GM21723 (cell line): ENCODE measurements around the gene SPPL3.
"Not testable (repeated sequence)": the region's sequence is repeated elsewhere in the genome, so short reads cannot be mapped to it uniquely, and the experiment has no call there.

Experiments used
- ATAC-seq: cut with Tn5 transposase; IDR thresholded peaks from one replicate; pipeline ENCODE4 v1.9.1; 2021; ENCODE audit warnings: mild to moderate bottlenecking, moderate library complexity; ENCODE audit not compliant: unreplicated experiment

Gene SPPL3

DNA sequence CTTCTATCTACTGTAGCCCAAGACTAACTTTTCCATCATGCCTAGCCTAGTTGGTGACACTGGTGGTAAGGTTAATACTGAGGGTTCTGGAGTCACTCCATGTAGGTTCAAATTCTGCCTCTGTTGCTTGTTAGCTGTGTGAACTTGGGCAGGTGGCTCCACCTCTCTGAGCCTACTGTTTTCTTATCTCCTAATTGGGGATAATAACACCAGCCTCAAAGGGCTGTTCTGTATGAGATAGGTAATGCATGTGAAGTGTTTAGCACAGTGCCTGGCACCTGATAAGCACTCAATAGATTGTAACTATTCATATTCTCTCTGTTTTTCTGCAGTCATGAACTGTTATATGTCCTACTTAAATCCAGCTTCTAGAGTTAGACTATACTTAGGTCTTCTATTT lies 17.5 kb upstream of the SPPL3 start:
- ATAC-seq: no peak

DNA sequence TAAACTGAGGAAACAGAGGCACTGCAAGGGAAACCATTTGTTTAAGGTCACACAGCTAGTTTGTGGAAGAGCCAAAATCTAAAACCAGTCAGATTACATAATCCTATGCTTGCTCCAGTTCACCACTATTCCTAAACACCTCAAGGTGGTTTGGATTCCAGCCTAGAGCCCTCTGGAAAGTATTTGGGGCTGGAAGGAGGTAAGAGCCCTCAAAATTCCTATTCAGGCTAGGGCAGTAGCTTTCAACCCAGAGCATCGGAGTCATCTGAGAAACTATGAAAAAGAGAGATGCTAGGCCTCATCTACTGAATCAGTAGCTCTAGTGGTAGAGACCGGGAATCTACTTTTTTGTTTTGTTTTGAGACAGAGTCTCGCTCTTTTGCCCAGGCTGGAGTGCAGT lies 16.0 kb upstream of the SPPL3 start:
- ATAC-seq: no peak

DNA sequence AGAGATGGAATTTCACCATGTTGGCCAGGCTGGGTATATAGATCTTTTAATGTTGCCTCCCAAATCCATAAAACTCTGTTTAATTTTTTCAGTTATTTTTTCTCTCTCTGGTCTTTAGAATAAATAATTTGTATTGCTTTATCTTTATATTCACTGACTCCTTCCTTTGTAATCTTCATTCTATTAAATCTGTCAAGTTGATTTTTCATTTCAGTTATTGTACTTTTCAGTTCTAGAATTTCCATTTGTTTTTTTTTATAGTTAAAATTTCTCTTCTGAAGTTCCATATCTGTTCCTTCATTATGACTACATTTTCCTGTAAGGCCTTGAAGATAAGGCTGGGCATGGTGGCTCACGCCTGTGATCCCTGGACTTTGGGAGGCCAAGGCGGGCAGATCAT lies 13.6 kb upstream of the SPPL3 start:
- ATAC-seq: no peak

DNA sequence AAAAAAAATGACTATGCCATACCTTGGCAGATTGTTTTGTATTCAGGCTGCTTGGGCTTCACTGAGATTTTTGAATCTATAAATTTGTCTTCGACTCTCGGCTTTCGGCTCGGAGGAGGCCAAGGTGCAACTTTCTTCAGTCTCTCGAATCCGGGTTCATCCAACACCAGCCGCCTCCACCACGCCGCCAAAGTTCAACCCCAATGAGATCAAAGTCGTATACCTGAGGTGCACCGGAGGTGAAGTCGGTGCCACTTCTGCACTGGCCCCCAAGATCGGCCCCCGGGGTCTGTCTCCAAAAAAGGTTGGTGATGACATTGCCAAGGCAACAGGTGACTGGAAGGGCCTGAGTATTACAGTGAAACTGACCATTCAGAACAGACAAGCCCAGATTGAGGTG lies 12.4 kb upstream of the SPPL3 start:
- ATAC-seq: no peak

DNA sequence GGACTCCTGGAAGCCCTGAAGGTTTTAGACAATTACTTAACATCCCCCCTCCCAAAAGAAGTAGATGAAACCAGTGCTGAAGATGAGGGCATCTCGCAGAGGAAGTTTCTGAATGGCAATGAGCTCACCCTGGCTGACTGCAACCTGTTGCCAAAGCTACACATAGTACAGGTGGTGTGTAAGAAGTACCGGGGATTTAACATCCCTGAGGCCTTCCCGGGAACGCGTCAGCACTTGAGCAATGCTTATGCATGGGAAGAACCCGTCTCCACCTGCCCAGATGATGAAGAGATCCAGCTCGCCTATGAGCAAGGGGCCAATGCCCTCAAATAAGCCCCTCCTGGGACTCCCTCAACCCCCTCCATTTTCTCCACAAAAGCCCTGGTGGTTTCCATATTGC lies 10.6 kb upstream of the SPPL3 start:
- ATAC-seq: no peak

DNA sequence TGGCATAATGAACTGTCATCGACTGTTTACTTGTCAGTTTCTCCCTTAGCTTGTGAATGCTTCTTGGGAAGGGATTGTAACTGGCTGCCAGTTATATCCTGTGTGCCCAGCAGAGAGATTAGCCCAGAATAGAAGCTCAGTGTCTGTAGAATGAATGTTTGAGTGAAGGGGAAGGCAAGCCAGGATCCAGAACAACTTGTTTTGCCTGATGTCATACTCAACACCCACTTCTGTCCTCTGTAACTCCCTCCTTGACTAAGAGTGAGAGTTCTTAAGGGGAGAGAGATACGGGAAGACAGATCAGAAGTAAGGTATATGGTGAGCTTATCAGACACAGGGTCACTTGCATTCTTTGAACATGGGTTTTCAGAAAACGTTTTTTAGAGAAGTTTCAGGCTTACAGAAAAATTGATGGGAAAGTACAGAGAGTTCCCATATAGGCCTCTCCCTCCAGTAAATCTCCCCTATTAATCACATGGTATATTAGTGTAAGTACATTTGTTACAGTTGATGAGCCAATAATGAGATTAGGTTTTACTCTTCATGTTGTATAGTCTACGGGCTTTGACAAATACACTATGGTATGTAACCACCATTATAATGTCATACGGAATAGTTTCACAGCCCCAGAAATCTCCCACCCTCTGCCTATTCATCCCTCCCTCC lies 5.6 kb upstream of the SPPL3 start:
- ATAC-seq: no peak

DNA sequence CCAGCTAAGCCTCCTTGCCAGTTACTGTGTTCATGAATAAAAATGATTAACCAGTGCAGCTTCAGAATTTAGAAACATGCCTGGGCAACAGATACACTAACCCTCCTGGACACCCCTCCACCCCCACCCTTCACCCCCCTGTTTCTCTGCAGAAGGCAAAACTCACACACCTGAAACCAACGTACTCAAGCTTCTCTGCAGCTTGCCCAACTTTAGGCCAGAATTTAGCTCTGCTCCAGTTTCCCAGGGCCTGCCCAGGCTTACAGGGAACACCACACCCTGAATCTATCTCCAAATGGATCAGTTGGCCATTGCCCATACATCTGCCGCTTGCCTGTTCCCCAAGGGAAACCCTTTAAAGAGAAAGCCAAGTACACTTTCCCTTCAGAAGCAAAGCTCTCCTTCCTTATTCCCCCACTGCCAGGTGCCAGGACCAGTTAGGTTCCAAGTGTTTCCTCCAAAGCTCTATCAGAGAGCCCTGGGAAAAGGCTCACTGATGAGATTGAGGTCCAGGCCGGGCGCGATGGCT lies 1.8 kb upstream of the SPPL3 start:
- ATAC-seq: no peak

DNA sequence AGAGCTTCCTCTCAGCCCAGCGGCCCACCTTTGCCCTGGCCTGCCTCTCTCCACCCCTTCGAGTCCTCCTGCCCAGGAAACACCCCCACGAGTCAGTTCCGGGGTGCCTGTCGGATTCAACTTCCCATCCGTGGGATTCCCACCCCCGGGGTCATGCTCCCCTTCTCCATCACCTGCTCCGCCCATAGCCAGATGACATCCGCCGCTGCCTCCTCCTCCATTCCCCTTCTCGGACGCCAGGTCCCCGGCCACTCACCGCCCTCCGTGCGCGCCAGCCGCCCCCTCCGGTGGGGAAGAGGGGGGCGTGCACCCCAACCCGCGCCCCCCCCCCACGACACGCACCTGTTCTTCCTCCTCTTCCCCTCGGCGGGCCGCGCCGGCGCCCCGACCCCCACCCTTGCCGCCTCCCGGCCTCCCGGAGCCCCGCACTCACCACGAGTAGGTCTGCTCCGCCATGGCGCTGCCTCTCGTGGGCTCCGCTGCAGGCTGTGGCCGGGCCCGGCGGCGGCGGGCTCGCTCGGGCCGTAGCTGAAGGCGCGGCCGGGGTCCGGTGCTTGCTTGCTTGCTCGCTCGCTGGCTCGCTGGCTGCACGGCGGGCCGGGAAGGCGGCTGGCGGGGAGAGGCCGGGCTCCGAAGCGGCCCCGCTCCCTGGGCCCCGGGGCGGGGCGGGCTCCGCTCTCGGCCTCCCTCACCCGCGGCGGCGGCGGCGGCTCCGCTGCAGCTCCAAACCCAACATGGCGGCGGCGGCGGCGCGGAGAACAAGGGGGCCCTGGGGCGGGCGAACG lies 554 bp downstream of the SPPL3 start:
- ATAC-seq: peak; percentile 56

DNA sequence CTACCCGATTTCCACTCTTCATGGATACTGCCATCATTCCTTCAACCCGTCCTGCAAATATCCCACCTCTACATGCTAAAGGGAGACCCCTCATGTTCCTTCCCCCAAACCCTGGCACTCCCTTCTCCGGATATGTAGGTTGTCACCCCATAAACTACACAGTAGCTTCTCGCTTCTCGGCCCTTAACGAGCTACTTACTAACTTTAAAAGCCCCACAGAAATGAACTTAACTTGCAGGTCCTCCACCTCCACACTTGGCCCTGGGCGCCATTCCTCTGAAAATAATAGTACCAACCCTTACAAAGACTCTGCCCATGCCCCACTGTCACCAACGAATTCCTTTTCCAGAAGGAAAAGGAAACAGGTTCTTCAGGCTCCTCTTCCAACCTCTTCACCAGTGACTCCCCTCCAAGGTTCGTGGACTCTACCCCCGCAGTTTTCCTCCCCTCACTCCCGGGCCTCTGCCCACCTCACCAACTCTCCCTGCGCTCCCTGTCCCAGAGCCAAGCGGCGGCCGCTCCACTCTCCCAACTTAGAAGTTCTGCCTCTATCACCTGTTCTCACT lies 1.2 kb downstream of the SPPL3 start:
- ATAC-seq: no peak

DNA sequence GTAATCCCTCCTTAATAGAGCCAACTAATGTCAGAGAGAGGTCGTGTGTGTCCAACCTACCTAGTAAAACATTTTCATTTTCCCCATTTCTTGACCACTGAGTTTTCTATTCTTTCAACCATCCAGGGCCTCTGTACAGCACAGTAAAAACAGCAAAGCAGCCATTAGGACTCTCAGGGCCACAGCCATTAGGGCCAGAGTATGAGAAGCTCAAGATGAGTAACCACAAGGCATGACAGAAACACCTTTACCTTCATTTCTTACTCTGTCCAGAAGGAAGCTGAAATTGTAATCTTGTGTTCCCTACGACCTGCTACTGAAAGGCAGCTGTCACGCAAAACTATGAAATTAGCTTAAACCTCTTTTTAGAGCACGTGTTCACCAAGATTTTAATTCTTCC lies 2.3 kb downstream of the SPPL3 start:
- ATAC-seq: no peak

DNA sequence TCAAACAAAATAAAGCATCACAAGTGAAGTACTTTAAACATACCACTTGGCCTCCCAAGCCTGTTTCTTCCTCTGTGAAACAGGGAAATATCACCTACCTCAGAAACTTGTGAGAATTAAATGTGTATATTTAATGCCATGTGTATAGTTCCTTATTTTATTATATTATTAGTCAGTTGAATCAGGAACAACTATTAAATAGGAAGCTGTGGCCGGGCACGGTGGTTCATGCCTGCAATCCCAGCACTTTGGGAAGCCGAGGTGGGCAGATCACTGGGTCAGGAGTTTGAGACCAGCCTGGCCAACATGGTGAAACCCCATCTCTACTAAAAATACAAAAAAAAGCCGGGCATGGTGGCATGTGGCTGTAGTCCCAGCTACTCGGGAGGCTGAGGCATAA lies 3.1 kb downstream of the SPPL3 start:
- not testable (repeated sequence) for ATAC-seq

DNA sequence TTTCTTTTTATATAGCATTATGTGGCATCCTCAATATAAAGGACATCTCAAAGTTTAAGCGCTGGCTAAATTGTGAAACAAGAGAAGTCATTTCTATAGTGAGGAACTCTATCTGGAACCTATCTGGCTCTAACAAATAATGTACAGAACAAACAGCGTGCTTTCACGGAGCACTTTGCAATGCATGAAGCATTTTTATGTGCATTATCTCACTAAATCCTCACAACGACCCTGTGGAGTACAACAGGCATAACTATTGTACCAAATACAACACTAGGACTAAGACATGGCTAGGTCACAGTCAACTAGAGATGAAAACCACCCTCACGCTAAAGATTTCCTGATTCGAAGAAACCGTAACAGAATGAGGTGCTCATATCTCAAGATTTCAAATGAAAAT lies 8.6 kb downstream of the SPPL3 start:
- ATAC-seq: no peak

DNA sequence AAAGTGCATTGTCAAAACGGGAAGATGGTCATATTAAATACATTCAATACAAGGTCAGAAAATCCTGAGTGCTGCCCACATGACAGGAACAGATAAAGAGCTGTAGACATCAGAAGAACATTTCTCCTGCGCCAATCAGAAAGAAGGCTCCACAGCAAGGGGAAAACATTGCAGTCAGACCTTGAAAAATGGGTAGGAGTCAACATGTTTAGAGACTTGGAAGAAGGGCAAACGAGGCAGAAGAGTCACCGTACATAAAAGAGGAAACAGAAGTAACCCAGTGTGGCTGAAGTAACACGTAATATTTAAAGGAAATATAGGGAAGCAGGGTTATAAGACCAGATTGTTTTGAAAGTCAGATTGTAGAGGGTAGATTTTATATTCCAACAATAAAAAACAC lies 11.9 kb downstream of the SPPL3 start:
- no peak for ATAC-seq

DNA sequence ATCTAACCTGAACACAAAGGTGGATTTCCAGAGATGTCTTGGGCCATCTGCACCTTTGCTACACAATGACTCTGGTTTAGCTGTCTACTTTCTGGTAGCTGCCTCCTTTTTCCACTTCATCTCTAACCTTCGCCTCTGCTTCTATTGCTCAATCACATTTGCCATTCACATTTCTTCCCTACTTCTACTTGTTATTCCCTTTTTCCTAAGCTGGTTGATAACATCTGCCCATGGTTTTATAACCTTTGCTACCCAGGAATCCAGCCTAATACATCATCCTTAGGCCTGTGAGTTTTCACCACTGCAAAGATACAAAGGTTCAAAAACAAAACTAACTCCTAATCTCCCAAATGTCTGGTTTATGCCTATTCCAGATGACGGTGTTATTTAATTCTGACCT lies 13.2 kb downstream of the SPPL3 start:
- no peak for ATAC-seq

DNA sequence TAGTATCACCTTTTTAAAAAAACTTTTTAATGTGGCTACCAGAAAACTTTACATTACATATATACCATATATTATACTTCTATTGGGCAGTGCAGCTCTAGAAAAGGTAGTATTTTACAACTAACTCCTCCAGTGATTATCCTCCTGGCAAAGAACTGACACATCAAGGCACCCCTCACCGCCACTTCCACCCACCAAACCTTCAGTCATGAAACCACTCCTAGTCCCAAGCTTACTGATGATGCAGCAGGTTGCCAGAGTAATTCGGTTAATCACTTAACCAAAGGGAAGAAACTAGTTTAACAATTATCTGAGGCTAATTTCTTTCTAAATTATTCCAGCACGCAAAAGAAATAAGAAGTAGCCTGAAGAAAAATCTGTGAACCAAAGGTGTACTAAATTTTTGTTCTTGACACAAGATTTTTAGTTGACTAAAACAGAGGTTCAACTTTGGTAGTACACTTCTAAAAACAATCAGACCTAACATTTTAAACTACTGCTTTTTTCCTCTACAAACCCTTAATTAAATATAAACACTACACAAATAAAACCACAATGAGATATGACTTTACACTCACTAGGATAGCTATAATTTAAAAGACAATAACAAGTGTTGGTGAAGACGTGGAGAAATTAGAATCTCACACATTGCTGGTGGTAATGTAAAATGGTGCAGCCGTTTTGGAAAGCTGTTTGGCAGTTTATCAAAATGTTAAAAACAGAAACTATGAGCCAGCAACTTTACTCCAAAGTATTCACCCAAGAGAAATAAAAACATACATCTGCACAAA lies 16.7 kb downstream of the SPPL3 start:
- no peak for ATAC-seq

DNA sequence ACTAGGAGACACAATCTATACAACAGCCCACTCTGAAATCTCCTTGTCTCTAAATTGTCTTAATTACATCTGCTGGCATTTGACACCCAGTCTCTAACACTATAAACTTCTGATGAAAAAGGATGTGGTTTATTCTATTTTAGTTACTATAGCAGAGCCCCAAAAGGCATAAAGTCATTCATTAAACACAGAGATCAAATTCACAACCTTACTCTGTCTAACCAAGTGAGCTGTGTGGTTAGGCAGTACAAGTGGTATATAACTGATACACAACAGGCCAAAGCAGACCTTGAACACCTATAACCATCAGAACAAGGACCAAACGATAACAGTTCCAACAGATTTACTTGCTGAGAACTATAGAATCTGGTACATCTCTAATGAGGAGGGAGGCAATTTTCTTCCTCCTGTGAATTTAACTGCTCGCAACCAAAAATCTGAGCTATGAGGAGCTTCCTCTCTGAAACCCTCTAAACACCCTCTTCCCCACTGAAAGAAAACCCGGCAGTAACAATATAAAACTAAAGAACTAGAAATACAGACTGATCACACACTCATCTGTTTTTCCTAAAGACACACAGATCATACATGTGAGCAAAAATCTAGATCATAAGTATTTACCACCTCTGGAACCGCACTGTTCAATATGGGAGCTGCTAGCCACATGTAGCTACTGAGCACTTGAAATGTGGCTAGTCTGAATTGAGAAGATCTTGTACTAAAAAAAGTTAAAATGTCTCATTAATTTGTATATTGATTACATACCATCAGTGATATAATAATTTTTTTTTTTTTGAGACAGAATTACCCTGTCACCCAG lies 17.7 kb downstream of the SPPL3 start:
- ATAC-seq: peak; percentile 65

DNA sequence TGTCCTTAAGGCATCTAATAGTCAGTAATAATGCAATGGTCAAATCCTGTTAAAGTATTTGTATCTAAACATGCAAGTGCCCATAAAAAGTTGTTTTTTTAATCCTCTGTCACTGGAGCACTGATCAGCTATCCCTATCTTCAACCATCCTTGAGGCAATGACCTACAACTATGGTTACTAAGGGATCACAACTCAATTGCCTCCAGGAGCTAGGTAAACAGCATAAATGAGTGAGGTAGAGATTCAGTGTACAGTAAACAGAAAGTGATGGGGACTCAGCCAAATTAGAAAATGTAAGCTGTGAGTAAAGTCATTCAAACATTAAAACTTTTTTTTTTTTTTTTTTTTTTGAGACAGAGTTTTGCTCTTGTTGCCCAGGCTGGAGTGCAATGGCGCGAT lies 18.6 kb downstream of the SPPL3 start:
- ATAC-seq: no peak

DNA sequence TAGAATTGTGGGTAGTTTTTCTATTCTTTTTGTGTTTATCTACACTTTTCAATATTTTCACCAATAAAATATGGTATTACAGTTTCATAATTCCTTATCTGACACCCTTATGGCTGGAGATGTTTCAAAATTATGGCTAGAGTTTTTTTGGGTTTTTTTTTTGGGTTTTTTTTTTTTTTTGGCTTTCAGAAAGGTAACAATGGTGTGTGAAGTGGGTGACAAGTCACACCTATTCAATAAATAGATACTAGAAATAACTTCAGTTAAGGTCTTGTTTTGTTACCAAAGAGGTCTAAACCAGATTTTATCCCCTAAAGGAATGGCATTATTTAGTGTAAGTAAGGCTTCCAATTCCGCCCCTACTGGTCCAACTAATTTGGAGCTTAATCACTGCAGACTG lies 19.5 kb downstream of the SPPL3 start:
- no peak for ATAC-seq

DNA sequence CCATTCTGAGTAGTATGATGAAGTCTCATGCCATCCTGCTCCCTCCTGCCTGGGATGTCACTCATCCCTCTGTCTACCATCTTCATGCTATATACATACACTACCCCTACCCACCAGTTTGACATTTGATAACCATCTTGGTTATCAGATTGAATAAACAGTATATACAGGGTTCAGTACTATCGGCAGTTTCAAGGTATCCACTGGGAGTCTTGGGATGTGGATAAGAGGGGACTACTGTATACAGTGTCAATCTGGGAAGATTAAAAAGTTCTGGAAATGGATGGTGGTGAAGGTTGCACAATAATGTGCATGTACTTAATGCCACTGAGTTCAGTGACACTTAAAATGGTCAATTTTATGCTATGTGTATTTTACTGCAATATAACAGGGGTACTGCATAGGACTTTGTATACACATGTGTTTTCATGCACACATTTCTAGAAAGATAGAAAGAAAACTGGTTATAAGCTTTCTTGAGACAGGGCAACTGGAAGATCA lies 22.1 kb downstream of the SPPL3 start:
- no peak for ATAC-seq

DNA sequence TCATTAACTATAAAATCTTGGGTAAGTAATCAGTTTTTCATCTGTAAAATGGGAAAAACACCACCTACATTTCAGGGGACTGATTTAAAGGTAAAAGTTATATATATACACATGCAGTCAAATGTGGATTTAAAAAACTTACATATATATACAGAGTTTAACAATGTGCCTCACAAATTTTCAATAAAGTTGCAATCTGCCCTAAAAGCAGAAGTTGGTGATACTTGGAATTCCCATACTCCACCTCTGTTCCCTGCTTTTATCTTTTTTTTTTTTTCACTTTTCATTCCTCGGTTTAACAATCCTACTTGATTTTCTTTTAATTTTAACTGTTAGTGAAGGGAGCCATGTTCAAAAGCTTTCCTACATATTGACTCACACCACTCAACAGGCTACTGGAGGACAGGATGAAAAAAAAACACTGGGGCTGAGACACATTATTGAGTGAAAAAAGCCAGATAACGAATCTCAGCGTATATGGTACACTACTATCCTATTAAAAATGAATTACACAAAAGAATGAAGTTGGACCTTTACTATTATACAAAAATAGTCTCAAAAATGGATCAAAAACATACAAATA lies 24.3 kb downstream of the SPPL3 start:
- no peak for ATAC-seq
